NCI-H69 (cell line): ENCODE data around the gene HBG1.

Source experiments
- DNase-seq: peaks from one replicate; lab custom pipeline; 2025; lab: John Stamatoyannopoulos, UW

HBG1 gene

GRCh38 chr11:5226732-5227310 is 22.8 kb downstream of the HBG1 start, which contains the start of gene HBB:
Gene HBB (minus strand): TSS chr11:5227071. CDS start chr11:5227021, 50 bp downstream.
- DNase-seq = no peak

- no peak for DNase-seq
Observed at GRCh38 chr11:5225480-5225871, 24.2 kb downstream of the HBG1 start.

GRCh38 chr11:5224538-5225479 is 24.8 kb downstream of the HBG1 start:
- no peak for DNase-seq

- DNase-seq = no peak
Observed at GRCh38 chr11:5223686-5224085, 26.0 kb downstream of the HBG1 start.

GRCh38 chr11:5223146-5223545 is 26.5 kb downstream of the HBG1 start:
- no peak for DNase-seq

- DNase-seq = no peak
Observed at GRCh38 chr11:5210376-5210885, 39.2 kb downstream of the HBG1 start.

GRCh38 chr11:5204787-5205186 is 44.9 kb downstream of the HBG1 start:
- peak; percentile 38 for DNase-seq

- no peak for DNase-seq
Observed at GRCh38 chr11:5203366-5203765, 46.3 kb downstream of the HBG1 start.

- no peak for DNase-seq
Observed at GRCh38 chr11:5200582-5200981, 49.1 kb downstream of the HBG1 start, which contains the start of gene OR51V1. Gene OR51V1 (minus strand): TSS chr11:5200682. CDS start chr11:5200682, 0 bp downstream.

- DNase-seq = no peak
Observed at GRCh38 chr11:5198285-5198684, 51.4 kb downstream of the HBG1 start.
